NCI-H2227 treated with DMSO at 0.1 percent for 48 hours (cell line): ENCODE results near the gene LACTB.

Source experiments
- DNase-seq: peaks from one replicate; lab custom pipeline; 2025; lab: John Stamatoyannopoulos, UW

The LACTB gene

DNA sequence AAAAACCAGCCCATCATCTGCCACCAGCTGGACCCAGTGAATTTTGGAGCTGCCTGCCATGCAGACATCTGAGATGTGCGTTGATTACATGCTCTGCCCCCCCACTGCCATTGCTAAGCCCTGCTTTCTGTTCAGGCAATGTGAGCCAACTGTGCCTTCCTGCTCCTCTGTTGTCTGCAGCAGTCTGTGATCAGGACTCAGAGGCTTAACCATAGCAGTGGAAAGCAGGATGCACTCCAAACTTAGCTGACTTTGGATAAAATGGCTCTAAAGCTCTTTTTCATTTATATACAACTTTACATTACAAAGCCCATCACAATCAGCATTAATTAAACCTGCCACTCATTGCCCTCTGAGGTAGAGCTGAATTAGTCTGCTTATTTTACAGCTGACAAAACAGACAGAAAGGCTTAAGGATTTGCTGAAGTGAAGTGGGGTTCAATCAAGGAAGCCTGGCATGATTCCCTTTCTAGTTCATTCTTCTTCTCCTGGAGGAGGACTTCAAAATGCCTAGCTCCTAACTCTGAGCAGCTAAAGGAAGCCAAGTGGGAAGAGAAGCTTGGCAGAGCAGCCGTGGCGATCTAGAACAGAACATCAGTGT lies 51.3 kb downstream of the LACTB start:
- DNase-seq = no peak

DNA sequence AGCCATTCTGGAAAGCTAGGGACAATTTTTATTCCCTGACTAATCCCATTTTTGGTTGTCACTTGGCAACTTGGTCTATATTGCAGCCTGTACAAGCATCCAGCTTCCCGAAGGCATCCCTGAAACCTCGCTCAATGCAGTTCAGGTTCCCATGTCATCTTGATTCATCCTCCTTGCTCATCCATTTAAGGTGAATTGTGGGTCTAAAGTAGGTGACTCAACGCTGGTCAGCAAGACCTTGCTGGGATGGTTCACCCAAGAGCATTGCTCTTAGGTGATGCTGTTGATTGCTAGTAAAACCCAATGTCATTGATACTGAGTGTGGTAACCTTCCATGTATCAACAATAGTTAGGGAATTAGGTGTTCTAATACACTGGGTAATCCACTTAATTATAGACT lies 54.6 kb downstream of the LACTB start:
- DNase-seq = no peak

DNA sequence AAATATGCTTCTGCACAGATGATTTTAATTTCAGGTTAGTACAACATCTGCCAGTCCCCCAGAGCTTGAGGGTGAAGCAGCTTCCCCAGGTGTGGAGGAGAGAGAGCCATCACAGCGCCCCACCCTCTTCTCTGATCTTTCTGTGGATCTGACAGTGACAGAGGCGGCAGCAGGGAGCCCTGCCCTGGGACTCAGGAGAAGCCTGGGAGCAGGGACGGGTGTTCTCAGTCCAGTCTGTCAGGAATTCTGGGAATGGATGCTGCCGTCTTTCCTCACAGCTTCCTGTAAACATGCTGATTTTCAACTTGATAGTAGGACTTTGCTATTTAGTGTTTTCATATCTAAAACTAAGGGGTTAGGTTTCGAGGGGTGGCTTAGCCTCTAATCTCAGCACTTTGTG lies 56.4 kb downstream of the LACTB start:
- no peak for DNase-seq

DNA sequence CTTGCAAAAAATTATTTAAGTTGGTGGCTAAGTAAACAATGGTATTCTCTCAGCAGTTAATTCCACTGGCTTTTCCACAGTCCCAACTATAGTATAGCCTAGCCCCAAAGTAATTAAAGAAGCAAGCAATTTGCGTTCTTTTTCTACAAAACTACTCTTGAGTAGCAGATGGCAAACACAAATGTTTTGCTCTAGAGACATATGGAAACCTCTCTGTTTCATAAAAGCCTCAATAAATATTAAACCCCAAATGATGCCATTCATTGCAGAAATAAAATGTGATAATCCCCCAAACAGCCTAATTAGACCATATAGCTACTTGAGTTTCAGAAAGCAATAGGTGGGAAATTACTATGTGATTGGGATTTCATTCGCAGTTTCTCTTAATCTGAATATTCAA lies 59.1 kb downstream of the LACTB start:
- no peak for DNase-seq

DNA sequence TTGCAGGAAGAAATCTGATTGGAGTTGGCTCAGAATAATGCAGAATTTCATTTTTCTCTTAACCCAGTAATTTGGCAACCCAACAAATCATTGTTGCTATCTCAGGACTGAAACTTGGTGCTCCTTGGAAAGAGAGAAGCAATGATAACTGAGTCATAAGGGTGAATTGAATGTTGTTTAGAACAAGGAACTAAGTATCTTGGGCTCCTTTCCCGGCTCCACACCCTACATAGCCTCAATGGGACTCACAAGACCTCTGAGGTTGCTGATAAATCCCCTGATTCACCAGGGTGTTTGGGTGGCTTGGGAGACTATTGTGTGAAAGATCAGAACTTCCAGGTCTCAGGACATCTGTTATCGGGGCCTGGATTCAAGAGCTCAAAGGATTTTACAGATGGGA lies 60.0 kb downstream of the LACTB start:
- DNase-seq = no peak

DNA sequence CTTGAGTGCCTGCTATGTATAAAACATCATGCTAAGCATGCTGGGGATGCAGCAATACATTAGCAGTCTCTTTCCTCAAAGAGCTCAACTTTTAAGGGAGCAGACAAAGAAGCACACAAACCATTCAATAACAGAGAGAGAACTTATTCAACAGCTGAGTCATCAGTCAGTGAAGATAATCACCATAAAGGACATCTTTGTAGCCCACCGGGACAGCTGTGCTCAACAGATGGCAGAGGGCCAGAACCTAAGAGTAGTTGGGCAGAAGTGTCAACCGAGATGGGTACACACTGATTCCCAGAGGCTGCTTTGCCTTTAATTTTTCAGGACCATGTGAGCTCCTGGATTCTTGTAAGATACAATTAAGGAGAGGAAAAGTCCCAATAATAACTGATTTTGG lies 63.5 kb downstream of the LACTB start:
- no peak for DNase-seq

DNA sequence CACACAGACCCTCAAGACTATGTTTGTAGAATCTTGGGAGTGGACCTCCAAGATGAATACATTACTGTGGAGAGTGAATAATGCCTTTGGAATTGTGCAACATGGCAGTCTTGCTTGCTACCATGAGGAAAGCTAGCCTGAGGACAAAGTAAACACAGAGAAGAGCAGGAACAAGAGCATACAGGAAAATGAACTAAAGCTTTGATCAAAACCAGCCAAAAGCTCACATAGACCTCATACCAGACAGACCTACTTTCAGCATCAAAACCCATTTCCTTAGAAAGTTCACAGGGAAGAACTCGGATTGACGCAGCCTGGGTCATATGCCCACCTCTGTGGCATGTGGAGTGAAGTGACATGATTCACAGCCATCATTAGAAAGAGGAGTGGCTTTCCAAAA lies 64.4 kb downstream of the LACTB start:
- DNase-seq = no peak

DNA sequence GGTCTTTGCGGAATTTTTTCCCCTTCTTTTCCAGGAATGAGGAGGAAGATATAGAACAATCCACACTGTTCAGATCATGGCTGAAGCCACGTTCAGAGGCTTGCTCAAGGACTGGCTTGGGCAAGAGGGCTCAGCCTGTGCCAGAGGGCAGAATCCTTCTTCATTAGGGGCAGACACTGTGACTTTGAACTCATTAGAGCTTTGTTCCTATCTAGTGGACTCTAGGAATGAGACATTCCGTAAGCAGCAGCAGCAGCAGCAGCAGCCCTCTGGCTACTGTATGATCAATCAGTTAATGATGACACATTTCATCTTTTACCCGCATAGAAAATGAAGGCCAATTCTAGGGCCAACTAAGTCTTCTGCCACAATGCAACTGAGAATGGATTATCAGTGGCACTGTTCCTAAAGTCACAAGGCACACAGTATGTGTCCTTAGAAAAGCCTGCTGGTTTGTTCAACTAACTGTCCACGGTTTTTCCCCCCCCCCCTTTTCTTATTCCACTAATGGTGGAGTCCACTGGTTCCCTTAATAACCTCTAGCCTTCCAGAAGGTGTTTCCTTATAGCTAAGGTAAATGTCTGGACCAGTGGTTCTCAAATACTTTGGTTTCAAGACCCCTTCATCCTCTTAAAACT lies 66.0 kb downstream of the LACTB start:
- DNase-seq = no peak

DNA sequence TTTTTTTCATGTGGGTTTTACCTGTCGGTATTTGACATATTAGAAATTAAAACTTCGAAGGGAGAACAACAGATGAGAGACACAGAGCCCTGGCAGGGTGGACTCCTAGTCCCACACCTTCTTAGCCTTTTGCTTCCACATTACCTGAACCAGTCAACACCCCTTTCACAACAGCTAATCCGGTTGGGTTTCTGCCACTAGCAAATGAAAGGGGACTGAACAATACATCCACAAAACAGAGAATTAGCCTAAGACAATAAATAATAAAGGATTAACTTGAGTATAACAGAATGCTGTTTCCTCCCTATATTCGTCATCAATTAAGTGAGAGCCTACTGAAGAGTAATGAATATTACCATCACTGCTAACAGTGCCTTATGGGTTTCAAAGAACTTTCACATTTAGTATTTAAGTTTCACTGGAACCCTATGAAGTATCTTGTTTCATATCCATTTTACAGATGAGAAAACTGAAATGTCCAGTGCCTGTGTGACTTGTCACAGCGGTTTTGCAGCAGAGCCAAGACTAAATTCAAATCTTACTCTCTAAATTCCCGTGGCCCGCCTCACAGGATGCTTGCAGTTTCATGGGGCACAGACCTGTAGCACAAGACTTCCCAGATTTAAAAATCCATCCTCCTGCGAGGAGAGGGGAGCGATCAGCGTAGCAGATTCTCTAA lies 66.7 kb downstream of the LACTB start:
- DNase-seq = no peak

DNA sequence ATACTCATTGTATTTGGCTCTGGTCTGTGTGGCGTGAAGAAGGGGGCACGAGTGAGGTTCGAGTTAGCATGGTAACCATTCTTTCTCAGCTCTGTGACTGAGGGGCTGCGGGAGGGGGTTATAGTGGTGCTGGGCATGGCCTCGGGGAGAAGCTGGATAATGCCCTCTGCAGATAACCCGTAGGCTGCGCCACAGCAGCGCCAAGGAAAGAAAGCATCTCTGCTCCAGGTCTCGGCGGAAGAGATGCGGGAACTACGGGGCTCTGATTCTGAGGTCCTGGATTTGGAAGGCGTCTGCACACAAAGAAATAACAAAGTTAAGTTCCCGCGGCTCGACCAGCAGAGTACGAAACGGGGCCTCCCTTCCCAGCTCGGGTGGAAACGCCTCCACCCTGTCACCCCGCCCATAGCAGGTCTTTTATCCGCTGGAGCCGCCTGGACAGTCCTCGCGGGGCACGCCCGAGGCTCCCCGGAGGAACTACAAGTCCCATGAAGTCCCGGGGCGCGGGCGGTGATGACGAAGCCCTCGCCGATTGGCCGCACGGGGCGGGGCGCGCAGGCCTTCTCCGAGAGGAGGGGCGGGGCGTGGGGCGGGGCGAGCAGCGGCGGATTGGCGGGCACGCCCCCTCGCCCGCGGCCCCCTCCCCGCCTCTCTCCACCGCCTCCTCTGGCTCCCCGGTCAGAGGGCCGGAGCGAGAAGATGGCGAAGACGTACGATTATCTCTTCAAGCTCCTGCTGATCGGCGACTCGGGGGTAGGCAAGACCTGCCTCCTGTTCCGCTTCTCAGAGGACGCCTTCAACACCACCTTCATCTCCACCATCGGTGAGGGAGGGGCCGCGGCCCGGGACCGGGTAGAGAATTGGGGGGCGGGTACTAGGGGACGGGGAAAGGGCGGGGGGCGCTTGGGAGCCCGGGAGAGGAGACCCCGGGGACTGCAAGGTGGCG lies 67.5 kb downstream of the LACTB start, which contains the start of gene RAB8B:
TSS of gene RAB8B (plus strand) at position 681 of the 946 bp plus-strand sequence. CDS start at position 700, 19 bp downstream.
- DNase-seq = peak; percentile 89

DNA sequence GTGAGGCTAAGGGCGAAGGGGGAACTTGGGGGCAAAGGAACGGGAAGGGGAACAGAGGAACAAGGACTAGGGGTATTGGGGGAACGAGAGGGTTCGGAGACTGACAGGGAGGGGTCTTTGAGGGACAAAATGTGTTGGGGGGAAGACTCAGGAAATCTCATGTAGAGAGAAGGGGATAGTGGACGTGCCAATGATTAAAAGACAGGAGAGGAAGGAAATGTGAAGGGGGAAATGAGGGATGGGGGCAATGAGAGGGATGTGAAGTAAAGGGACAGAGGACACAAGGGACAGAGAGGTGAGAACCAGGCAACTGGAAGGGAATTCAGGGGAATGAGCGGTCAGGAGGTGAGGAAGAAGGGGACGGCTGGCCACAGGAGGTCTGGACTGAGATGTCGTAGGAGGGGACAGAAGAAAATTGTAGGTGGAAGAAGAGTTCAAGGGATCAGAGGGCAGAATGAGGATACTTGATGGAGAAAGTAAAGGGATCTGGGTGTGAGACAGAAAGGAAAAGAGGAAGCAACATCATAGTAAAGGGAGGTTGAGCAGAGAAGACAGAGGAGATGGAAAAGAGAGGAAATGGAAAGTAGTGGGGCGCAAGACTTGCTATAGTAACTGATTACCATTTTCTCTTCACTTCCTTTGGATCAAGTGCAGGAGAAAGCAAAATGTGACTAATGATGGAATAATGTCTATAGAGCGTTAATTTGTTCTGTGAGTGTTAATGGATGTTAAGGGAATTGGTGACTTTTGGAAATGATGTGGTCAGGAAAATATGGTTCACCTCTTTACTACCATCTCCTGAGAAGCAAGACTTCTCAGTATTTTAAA lies 68.5 kb downstream of the LACTB start:
- DNase-seq = no peak

DNA sequence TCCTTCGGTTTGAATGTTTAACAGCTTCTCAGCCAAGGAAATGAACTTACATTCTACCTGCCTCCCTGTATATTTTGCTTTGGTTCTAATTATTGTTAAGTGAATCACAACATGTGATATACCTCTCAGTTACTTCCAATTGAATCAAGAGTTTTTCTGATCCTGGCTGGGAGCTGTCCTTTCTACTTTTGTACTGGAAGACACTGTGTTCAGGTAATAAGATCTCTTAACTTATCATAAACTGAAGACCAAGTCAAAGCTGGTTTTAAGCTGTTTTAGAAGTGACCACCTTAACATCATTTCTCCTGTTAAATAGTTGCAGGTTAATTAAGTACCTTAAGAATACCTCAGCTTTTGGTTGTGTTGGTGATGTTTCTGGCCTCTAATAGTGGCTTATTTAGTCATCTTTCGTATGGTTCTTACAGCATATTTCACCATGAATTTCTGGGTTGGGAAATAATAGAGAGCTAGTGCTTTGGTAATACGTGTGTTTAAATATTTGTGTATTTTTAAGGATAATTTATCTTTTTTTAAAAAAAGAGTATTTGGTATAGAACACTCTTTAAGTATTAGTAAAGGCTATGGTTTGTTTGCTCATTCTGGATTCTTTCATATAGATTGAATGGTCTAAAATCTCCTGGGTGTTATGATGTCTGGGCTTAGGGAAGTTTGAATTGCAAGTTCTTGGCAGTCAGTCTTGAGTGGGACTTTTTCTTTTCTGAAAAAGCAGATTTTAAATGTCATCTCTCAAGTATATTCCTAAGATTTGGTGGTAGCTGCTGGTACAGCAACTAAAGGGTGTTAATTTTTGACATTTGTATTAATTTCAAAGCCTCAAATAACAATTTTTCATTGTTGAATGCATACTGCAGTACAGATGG lies 69.3 kb downstream of the LACTB start:
- DNase-seq = no peak
